Hematopoietic multipotent progenitor cell treated with erythropoietin and hydrocortisone succinate and interleukin-3 and kit ligand, for 17 days (in vitro differentiated cells): ENCODE measurements around the gene CRB3.

ENCODE experiments used
- DNase-seq: peaks from one replicate; pipeline ENCODE4 v3.0.0-alpha.2; 2015; ENCODE audit warnings: low spot score

The CRB3 gene

DNA sequence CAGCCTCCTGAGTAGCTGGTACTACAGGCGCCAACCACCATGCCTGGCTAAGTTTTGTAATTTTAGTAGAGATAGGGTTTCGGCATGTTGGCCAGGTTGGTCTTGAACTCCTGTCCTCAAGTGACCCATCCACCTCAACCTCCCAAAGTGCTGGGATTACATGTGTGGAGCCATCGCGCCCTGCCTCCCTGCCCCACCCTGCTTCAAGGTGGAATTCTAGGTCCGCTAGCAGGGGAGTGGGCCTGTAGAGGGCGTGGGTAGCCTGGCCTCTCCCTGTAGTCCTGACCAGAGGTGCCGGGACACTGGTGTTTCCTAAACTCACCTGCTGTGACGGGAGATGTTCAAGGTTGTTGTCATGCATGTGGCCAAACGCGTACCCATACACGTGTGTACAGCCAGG, 30.9 kb upstream of the CRB3 start:
- no peak for DNase-seq

DNA sequence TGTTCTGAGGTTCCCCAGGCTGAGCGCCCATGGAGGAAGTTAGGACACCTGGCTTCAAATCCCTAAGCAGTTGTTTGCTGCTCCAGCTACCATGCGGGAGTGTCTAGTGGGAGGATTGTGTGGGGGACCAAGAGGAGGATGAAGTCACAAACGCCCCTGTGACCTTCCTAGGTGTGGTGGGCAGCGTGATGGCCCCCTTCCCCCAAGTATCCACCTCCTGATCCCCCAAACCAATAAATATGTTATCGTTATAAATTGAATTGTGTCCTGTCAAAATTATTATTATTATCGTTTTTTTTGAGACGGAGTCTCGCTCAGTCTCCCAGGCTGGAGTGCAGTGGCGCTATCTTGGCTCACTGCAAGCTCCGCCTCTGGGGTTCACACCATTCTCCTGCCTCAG, 30.4 kb upstream of the CRB3 start, which contains the start of gene SLC25A41:
Gene SLC25A41, minus strand, starts transcription at position 101 of the 400 bp plus-strand sequence. Its CDS starts 70 bp downstream, at position 31.
- DNase-seq = no peak

- DNase-seq = no peak
These were observed 24.3 kb upstream of the CRB3 start for GRCh38 chr19:6439743-6440142.

DNA sequence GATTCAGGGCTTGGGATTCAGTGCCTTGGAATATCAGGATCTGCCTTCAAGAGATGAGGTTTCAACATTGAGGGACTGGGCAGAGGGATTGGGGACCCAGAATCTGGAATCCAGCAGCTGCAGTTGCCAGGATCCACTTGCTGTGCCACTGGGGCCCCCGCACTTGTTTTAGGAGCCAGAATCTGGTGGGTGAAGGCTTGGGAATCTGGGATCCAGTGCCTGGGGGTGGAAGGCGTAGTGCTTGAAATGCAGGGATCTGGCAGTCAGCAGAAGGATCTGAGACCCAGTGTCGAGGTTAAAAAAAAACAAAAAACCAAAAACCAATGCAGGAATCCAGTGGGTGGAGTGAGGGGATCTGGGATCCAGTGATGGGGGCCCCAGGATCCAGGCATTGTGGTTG, 23.2 kb upstream of the CRB3 start:
- DNase-seq = no peak

GRCh38 chr19:6442087-6442688, 21.9 kb upstream of the CRB3 start:
- no peak for DNase-seq

DNA sequence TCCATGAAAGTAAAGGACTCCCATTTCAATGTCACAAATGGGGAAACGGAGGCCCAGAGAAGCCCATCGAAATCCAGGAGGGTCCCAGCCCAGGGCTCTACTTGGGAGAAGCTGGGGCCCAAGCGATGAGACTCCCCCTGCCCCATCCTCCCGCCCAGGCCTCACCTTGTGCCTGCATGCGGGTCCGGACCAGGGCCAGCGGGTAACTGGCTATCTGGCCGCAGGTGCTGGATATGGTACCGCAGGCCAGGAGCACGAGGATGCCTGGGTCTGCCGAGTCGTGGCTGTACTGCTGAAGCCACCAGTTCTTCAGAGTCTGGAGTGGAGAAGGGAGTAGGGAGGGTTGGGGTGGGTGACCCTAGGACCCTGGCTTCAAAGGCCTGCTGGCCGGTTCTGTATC, 20.1 kb upstream of the CRB3 start:
- DNase-seq = no peak

GRCh38 chr19:6446452-6446851, 17.6 kb upstream of the CRB3 start:
- DNase-seq = no peak

GRCh38 chr19:6448045-6448444, 16.0 kb upstream of the CRB3 start:
- no peak for DNase-seq

- DNase-seq = no peak
These were observed 13.9 kb upstream of the CRB3 start for GRCh38 chr19:6450166-6450565.

DNA sequence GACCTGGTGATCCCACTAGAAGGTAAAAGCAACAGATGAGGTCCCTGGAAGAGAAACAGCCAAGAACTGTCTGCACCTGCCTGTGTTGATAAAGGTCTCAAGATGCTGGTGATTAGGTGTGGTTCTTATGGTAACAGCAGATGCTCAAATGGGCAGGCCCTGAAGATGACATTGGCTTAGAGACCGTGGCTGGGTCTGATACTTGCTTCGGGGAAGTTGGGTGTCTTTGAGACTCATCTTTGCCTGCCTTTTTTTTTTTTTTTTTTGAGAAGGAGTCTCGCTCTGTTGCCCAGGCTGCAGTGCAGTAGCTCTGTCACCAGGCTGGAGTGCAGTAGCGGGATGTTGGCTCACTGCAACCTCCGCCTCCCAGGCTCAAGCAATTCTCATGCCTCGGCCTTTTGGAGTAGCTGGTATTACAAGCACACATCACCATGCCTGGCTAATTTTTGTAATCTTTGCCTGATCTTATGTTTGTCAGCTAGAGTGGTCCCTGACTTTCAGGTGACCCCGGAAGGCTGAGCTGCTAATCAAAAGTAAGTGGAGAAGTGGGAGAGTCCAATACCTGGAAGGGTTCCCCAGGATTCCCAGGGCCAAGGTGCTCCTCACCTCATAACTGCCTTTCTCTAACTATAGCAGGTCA, 12.4 kb upstream of the CRB3 start:
- DNase-seq = no peak

- DNase-seq = no peak
These were observed 11.9 kb upstream of the CRB3 start for GRCh38 chr19:6452223-6452614.

DNA sequence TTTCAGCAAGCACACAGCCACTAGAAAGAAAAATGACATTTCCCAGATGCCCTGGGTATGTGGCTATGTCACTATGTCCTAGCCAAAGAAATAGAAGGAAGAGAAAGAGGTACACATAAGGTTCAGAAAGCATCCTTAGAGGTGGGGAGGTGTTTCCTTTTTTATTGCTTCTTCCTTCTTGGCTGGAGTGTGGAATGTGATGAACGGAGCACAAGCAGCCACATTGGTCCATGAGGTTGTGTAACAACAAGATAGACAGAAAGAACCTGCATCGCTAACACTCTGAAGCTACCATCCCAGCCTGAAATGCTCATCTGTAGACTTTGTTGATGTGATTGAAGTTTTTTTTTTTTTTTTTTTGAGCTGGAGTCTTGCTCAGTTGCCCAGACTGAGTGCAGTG, 11.2 kb upstream of the CRB3 start:
- no peak for DNase-seq

DNA sequence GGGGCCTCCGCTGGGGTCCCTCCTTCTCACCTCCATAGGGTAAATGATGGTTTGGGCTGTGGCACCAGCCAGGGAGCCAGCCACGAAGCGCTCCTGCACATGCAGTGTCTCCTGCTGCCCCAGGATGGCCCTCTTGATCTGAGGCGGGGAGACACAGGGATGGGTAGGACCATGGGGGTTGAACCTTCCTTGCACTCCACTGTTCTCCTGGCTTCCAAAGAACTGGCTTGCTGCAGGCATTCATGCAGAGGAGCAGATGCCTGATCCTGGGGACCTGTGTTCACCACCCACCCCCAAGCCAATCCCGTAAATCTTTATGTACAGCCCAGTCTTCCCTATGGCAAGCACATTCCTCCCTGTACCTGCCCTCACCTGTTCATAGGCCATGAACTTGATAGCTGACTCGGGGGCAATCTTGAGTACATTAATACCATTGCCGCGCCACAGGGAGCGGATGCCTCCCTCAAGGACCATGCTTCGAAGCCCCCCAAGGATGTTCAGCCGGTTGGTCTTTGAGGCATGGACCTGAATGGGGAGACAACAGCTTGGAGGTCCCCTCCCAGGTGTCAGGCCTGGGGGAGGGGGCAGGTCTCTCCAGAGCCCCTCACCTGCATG, 10.0 kb upstream of the CRB3 start:
- no peak for DNase-seq

DNA sequence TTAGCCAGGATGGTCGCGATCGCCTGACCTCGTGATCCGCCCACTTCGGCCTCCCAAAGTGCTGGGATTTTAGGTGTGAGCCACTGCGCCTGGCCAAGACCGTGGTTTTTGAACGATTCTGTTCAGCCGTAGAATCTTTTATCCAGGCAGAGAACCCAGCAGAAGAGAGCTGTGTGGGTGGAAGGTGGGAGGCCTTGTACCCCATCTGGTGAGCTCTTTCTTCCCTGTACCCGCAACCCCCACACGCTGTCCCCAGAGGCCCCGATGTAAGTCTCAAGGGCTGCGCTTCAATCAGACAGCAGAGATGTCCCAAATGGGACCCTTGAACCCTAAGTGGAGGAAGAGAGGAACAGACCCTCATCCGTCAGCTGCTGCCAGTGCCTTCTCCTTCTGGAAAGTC, 8.1 kb upstream of the CRB3 start:
- DNase-seq = no peak

- no peak for DNase-seq
These were observed 5.9 kb upstream of the CRB3 start for GRCh38 chr19:6457958-6458694.

GRCh38 chr19:6458695-6459261, 5.3 kb upstream of the CRB3 start:
- no peak for DNase-seq

GRCh38 chr19:6459262-6460098, 4.6 kb upstream of the CRB3 start, which contains the start of gene SLC25A23:
TSS of gene SLC25A23 (minus strand) at chr19:6459792. CDS start at chr19:6459628, 164 bp downstream.
- no peak for DNase-seq

DNA sequence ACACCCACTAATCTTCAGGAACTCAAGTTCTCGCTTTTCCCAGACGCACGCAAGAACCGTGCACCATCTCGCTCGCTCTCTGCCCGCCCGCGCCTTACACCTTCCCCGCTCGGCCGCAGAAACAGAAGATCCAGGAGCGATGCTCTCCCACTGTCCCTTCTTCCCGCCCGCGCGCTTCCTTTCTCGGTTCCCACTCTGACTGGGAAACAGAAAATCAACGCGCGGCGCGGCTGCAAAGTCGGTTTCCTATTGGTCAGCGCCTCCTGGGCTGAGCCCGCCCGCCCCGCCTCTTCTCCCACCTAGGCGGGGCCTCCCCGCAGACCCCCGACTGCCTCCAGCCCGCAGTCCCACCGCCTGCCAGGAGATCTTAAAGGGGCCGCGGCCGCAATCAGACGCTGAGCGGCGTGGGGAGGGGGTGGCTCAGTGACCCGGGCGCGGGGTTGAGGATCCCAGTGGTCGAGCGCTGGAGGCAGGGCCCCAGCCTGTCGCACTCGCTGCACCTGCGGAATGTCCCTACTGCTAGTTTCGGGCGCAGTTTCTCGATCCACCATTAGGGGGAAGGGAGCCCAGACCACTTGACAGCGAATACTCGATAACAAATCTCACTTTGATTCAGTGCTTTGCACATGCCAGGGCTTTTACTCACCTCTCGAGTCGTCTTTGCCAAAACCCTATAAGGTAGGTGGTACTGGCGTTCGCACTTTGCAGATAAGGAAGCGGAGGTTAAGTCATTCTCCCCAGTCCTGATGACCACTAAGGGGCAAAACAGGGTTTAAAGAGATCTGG, 3.8 kb upstream of the CRB3 start:
- DNase-seq = peak; percentile 13

GRCh38 chr19:6465006-6465405, 935 bp downstream of the CRB3 start:
- DNase-seq = no peak

DNA sequence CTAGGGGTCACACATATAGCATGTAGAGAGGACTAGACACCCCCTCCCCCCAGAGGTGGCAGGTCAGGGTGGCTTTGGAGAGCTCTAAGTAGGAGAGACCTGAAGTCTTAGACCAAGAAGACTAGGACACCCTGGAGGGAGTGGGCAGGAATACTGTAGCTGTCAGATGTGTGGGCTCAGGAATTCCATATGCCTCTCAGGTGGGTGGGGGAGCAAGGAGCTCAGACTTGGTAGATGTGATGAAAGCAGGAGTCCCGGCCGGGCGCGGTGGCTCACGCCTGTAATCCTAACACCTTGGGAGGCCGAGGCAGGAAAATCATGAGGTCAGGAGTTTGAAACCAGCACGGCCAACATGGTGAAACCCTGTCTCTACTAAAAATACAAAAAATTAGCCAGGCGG, 1.6 kb downstream of the CRB3 start:
- DNase-seq = no peak
